IPS-18a (cell line): Measurements from ENCODE around the gene SCGB2A2.

Experiments used
- H3K27ac ChIP-seq: one replicate; pipeline ENCODE4 v1.5.1; 2013; ENCODE audit warnings: low read length
- H3K27me3 ChIP-seq: one replicate; pipeline ENCODE4 v1.6.1; 2013; ENCODE audit warnings: mild to moderate bottlenecking, low read length; ENCODE audit not compliant: control insufficient read depth, insufficient read depth
- H3K36me3 ChIP-seq: one replicate; pipeline ENCODE4 v1.6.1; 2013; ENCODE audit warnings: low read depth, low read length; ENCODE audit not compliant: control insufficient read depth
- H3K4me1 ChIP-seq: one replicate; pipeline ENCODE4 v1.6.1; 2013; ENCODE audit warnings: low read depth, low read length; ENCODE audit not compliant: control insufficient read depth
- H3K4me3 ChIP-seq: one replicate; pipeline ENCODE4 v1.5.1; 2013; ENCODE audit warnings: low read length
- H3K9ac ChIP-seq: one replicate; pipeline ENCODE4 v1.6.1; 2013; ENCODE audit warnings: mild to moderate bottlenecking, low read length, moderate library complexity
- H3K9me3 ChIP-seq: one replicate; pipeline ENCODE4 v1.6.1; 2013; ENCODE audit warnings: low read depth, low read length; ENCODE audit not compliant: control insufficient read depth

SCGB2A2 gene

DNA sequence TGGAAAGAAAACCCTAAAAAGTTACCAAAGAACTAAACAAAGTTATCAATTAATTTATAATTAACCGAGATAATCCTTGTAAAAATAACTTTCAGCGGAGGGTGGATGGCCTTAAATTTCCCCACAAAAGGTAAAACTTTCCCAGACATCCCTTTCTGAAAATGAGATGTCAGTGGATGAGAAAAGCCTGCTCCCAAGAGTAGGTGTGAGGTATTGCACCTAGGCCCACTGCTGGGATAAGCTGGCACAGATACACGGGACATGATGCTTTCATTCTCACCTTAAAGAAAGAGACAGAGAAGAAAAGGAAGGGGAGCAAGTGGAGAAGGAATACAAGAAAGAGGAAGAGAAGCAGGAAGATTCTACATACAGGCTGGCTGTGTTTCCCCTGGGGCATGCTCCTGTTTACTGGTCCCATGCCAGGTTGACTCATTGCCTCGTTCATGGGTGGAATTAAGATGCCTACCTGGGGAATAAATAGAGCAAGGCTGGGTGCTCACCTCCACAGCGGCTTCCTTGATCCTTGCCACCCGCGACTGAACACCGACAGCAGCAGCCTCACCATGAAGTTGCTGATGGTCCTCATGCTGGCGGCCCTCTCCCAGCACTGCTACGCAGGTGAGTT is at the start of gene SCGB2A2:
Gene SCGB2A2 (plus strand): TSS at position 505 of the 625 bp plus-strand sequence. CDS start 59 bp downstream, at position 564.
- Histone ChIP-seq H3K4me3 (no peak within 1 kb of the TSS), H3K27ac (no peak within 1 kb of the TSS), H3K9me3 (no peaks in the 10 kb centered on the region), H3K27me3 (no peaks in the 10 kb centered on the region), H3K9ac (no peak within 1 kb of the TSS), H3K4me1 (no peaks in the 10 kb centered on the region), H3K36me3 (no peaks in the 10 kb centered on the region)

- Histone ChIP-seq H3K27ac (no peak overlapping the region), H3K4me1 (no peaks in the 10 kb centered on the region), H3K36me3 (no peaks in the 10 kb centered on the region), H3K4me3 (no peak overlapping the region), H3K9me3 (peaks cover 17% of the 10 kb centered on the region), H3K9ac (no peak overlapping the region), H3K27me3 (no peaks in the 10 kb centered on the region)
Observed at GRCh38 chr11:62221498-62221897, 48.5 kb upstream of the SCGB2A2 start.

GRCh38 chr11:62223095-62223494 is 46.9 kb upstream of the SCGB2A2 start:
- H3K9ac ChIP-seq: no peak overlapping the region
- no peak overlapping the region for H3K4me3 ChIP-seq
- H3K4me1 ChIP-seq: no peaks in the 10 kb centered on the region
- no peaks in the 10 kb centered on the region for H3K27me3 ChIP-seq
- no peaks in the 10 kb centered on the region for H3K36me3 ChIP-seq
- peaks cover 17% of the 10 kb centered on the region for H3K9me3 ChIP-seq
- H3K27ac ChIP-seq: no peak overlapping the region

- Histone ChIP-seq H3K4me1 (no peaks in the 10 kb centered on the region), H3K27me3 (peaks cover 4% of the 10 kb centered on the region), H3K27ac (no peak overlapping the region), H3K4me3 (no peak overlapping the region), H3K9me3 (no peaks in the 10 kb centered on the region), H3K9ac (no peak overlapping the region), H3K36me3 (no peaks in the 10 kb centered on the region)
Observed at GRCh38 chr11:62233730-62234129, 36.2 kb upstream of the SCGB2A2 start.

- H3K27ac ChIP-seq: no peak overlapping the region
- no peak overlapping the region for H3K4me3 ChIP-seq
- no peaks in the 10 kb centered on the region for H3K36me3 ChIP-seq
- no peaks in the 10 kb centered on the region for H3K4me1 ChIP-seq
- H3K27me3 ChIP-seq: peaks cover 4% of the 10 kb centered on the region
- H3K9ac ChIP-seq: no peak overlapping the region
- no peaks in the 10 kb centered on the region for H3K9me3 ChIP-seq
Observed at GRCh38 chr11:62236187-62236586, 33.8 kb upstream of the SCGB2A2 start.

- Histone ChIP-seq H3K9me3 (no peaks in the 10 kb centered on the region), H3K27ac (no peak overlapping the region), H3K9ac (no peak overlapping the region), H3K4me1 (no peaks in the 10 kb centered on the region), H3K27me3 (peaks cover 4% of the 10 kb centered on the region), H3K4me3 (no peak overlapping the region), H3K36me3 (no peaks in the 10 kb centered on the region)
Observed at GRCh38 chr11:62237499-62237898, 32.5 kb upstream of the SCGB2A2 start.

DNA sequence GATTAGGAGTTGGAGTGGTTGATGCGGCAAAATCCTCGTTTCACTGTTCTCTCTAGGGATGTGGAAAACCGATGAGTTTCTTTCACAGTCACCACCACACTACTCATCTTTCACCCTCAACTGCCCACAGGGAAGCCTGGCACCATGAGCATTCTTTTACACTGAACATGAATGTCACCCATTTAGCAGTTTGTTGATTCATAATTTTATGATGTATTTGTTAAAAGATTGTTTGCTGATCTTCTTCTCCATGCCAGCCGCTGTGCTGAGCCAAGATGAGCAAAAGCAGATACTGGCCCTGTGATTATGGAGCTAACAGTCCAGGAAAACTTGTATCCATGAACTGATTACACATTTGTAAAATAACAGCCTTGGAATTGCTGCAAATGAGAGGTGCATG is 31.8 kb upstream of the SCGB2A2 start:
- no peaks in the 10 kb centered on the region for H3K4me1 ChIP-seq
- peaks cover 4% of the 10 kb centered on the region for H3K27me3 ChIP-seq
- no peak overlapping the region for H3K9ac ChIP-seq
- no peak overlapping the region for H3K27ac ChIP-seq
- H3K9me3 ChIP-seq: no peaks in the 10 kb centered on the region
- no peak overlapping the region for H3K4me3 ChIP-seq
- H3K36me3 ChIP-seq: no peaks in the 10 kb centered on the region

GRCh38 chr11:62241095-62241494 is 28.9 kb upstream of the SCGB2A2 start:
- no peak overlapping the region for H3K27ac ChIP-seq
- no peaks in the 10 kb centered on the region for H3K9me3 ChIP-seq
- H3K9ac ChIP-seq: no peak overlapping the region
- H3K36me3 ChIP-seq: no peaks in the 10 kb centered on the region
- H3K27me3 ChIP-seq: peaks cover 4% of the 10 kb centered on the region
- no peak overlapping the region for H3K4me3 ChIP-seq
- no peaks in the 10 kb centered on the region for H3K4me1 ChIP-seq

- no peak within 1 kb of the TSS for H3K9ac ChIP-seq
- peaks cover 4% of the 10 kb centered on the region for H3K27me3 ChIP-seq
- H3K4me1 ChIP-seq: no peaks in the 10 kb centered on the region
- H3K36me3 ChIP-seq: no peaks in the 10 kb centered on the region
- no peak within 1 kb of the TSS for H3K4me3 ChIP-seq
- no peaks in the 10 kb centered on the region for H3K9me3 ChIP-seq
- H3K27ac ChIP-seq: no peak within 1 kb of the TSS
Observed at GRCh38 chr11:62242021-62242420, 27.9 kb upstream of the SCGB2A2 start, which contains the start of gene SCGB1D2. SCGB1D2 (plus strand) TSS chr11:62242239; CDS start chr11:62242308, 69 bp downstream.

DNA sequence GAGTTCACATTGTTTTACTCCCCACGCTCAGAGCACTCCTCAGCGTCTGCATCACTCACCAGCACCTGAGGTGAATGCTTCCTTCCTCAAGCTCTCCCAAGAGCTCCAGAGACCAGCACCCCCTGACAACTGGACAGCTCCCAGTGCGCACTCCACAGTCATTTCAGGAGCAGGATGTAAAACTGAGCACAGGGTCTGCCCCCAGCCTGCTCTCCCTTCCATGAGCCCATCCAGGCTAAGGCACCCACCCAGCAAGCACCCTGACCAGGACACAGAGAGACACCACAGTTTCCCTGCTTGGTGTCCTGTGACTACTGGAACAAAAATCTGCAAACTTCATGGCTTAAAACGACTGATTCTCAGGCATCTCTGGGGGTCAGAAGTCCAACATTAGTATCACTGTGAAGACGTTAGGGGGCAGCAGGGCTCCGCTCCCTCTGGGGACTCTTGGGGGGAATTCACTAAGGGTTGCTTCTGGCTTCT is 24.6 kb upstream of the SCGB2A2 start:
- Histone ChIP-seq H3K9ac (no peak overlapping the region), H3K9me3 (no peaks in the 10 kb centered on the region), H3K4me3 (no peak overlapping the region), H3K27ac (no peak overlapping the region), H3K4me1 (no peaks in the 10 kb centered on the region), H3K27me3 (no peaks in the 10 kb centered on the region), H3K36me3 (no peaks in the 10 kb centered on the region)

DNA sequence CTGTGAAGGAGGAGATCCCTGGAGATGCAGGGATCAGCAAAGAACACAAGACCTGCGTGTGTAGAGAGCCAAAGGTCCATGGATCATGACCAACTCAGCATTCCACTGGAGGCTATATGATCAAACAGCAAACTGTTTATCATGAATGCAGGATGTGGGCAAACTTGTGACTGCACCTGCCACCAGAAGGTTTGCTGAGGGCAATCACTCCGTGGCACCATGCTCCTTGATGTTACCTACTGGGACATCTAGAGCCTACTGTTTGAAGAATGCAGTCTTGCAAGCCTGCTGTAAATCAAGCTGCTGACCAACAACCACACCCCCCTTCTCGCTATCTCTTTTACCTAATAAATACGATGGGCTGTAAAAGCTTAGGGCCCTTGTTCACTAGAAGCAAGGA is 18.3 kb upstream of the SCGB2A2 start:
- Histone ChIP-seq H3K4me3 (no peak overlapping the region), H3K27me3 (no peaks in the 10 kb centered on the region), H3K36me3 (no peaks in the 10 kb centered on the region), H3K4me1 (no peaks in the 10 kb centered on the region), H3K27ac (no peak overlapping the region), H3K9ac (no peak overlapping the region), H3K9me3 (peaks cover 7% of the 10 kb centered on the region)

DNA sequence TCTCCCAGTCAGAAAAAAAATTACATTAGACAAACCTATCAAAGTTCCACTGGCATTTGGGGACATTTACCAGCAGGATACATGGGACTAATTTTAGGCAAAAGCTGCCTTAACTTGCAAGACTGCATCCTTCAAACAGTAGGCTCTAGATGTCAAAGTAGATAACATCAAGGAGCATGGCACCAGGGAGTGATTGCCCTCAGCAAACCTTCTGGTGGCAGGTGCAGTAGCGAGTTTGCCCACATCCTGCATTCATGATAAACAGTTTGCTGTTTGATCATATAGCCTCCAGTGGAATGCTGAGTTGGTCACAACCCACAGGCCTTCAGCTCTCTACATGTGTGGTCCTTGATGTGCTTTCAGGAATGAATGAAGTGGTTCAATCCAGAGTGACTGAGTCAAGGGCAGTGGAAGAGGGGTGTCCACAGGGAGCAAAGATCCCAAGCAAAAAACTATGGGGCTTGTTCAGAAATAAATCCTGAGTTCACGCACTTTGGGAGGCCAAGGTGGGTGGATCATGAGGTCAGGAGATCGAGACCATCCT is 15.9 kb upstream of the SCGB2A2 start:
- no peak overlapping the region for H3K27ac ChIP-seq
- no peaks in the 10 kb centered on the region for H3K4me1 ChIP-seq
- no peak overlapping the region for H3K9ac ChIP-seq
- H3K4me3 ChIP-seq: no peak overlapping the region
- H3K27me3 ChIP-seq: no peaks in the 10 kb centered on the region
- peaks cover 7% of the 10 kb centered on the region for H3K9me3 ChIP-seq
- no peaks in the 10 kb centered on the region for H3K36me3 ChIP-seq
